ENCODE measurements around the gene UCK2.

Gene UCK2

DNA sequence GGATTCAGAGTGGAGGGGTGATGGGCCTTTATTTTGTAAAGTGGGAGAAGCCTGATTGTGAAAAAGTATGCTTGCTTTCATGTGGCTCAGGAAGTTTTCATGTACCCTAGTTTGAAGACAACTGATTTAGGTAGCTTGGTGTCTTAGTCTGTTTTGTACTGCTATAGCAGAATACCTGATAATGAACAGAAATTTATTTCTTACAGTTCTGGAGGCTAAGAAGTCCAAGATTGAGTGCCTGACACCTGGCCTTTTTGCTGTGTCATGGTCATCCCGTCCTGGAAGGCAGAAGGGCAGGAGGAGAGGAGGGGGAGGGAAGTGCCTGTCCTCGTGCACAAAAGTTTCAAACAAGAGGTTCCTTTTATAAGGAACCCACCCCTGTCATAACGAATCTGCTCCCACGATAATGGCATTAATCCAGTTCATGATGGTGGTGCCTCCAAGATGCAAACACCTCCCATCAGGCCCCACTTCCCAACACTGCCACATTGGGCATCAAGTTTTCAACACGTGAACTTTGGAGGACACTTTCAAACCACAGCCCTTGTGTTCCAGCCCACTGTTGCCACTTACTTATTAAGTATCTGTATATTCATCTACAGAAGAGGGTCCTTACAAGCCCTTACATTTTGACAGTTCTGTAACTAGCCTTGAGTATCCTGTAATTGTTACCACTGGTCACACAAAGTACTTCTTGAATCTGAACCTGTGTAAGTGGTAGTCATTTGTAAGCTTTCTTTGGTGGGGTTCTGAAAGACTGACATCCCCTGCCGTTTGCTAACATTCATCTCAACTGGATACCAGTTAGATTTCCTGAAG is 9.5 kb downstream of the UCK2 start:
- DNase-seq, result no peak

DNA sequence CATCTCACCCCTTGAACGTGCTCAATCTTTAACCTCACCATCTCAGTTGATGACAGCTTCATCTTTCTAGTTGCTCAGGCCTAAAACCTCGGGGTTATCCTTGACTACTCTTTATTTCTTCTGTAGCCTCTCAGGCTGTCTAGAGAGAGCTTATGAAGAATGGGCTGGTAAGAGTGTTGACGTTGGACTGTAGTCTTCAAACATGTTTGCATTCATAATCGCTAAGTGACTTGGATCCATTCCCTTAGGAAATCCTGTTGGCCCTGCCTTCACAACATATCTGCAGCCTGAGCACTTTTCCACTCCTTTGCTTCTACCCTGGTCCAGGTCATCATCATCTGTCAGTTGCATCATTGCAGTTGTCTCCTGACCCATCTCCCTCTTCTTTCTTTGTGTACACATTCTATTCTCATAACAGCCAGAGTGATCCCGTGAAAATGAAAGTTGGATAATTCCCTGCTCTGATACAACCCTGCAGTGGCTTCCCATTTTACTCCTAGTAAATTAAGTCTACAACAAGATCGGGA is 10.5 kb downstream of the UCK2 start:
- DNase-seq, result no peak

DNA sequence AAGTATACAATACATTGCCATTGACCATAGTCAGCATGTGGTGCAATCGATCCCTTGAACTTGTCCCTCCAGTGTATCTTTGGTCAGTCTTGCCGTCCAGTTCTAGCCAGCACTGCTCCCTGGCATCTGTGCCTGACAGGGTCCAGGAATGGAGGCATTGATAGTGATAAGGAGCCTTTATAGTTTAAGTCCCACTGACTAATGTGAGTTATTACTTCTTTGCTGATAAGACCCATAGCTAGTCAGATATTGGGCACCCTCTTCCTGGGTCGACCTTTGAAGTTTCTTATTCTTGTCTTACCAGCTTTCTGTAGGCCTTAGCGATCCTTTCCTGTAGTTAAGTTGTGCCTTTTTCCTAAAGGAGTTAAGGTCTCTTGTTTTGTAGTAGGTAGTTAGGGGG is 13.0 kb downstream of the UCK2 start:
- DNase-seq, result no peak

DNA sequence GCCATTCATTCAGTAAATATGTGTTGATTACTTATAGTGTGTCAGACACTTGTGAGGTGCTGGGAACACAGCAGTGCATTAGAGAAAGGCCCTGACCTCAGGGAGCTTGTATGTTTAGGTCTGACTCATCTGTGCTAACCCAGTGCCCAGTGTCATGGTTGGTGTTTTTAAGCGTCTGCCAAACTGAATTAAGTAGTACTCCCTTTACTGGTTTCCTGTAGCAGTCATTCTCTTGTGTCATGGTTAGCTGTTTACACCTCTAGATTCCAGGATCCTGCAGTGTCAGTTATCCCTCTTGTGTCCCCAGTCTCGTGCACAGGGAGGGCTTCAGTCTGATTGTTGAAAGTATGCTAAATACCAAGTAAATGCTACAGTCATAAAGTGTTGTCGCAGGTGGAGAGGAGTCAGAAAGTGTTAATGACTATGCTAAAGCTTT is 14.2 kb downstream of the UCK2 start:
- DNase-seq, result no peak

DNA sequence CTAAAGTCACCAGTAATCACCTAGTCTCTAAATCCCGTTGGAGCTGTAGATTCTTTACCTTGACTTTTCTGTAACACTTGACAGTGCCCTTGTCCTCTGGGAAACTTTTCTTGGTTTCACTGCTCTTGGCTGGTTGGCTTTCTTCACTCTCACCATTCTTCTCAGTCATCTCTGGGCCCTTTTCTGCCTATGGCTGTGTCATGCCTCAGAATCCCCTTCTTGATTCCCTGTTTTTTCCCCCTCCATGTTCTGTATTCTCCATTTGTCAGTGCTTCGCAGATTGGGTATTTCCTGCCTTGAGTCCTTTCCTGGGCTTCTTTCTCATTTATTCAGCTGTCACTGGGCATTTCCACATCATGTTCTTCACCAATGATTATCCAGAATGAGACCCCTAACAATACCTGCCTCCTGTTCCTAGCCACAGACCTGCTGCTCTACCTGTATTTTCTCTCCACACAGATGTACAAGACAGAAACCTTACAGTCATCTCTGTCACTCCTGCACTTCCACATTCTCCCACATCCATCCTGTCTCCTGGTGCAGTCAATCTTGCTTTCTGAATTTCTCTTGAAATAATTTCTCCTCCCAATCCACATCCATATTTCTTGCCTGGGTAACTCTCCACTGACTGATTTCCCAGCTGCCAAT is 14.7 kb downstream of the UCK2 start:
- DNase-seq, result no peak

DNA sequence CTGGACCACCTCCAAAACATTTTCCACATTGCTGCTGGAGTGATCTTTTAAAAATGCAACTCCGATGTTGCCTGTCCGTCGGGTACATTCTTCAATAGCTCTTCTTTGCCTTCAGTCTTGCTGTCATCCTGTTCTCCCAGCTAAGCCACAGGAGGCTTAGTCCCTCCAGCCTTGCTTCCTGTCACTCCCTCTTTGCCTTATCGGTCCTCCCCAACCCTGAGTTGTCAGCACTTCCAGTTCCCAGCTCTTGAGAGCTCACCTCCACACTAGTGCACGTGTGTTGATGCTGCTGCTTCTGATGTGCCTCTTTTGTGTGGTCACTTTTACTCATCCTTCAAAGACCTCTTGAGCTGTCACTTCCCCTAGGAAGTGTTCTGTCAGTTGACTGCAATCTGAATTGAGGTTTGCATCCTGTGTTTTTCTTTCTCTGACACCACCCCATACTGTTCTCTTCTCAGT is 15.3 kb downstream of the UCK2 start:
- no peak for DNase-seq

DNA sequence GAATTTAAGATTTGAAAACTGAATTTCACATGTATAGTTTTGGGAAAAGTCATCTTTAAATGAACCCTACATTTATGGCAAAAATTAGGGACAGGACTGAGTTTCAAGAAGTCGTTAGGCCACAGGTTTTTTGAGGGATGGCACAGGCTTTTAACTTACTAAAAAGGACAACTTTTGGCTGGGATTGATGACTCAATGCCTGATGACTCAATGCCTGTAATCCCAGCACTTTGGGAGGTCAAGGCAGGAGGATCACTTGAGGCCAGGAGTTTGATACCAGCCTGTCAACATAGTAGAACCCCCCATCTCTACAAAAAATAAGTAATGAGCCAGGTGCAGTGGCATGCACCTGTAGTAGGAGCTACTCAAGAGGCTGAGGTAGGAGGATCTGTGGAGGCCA is 15.9 kb downstream of the UCK2 start:
- DNase-seq, result no peak

DNA sequence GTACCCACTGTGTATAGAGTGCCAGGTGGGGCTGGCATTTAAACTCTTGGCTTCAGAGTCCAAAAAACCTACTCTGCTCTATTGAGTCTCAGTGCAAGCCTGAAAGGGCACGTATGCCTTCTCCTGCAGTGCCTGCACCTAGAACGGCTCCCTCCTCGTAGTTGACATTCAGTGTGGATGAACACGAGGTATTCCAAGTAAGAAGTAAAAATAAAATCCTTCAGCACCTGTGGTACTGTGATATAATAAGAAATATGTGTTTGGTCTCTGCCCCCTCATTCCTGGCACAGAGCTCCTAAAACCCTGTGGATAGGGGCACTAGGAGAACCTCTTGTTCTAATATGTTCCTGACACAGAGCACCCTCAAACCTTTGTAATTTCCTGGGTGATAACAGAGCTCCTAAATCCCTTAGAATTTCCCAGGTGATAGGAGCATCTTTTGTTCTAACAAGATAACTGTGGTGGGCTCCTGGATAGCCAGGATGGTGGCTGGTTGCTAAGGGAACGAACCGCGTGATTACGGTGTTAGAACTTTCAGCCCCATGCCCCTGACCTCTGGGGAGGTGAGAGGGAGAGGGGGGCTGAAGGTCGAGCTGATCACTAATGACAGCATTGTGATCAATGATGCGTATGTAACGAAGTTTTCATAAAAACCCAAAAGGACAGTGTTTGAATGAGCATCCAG is 16.8 kb downstream of the UCK2 start:
- no peak for DNase-seq

DNA sequence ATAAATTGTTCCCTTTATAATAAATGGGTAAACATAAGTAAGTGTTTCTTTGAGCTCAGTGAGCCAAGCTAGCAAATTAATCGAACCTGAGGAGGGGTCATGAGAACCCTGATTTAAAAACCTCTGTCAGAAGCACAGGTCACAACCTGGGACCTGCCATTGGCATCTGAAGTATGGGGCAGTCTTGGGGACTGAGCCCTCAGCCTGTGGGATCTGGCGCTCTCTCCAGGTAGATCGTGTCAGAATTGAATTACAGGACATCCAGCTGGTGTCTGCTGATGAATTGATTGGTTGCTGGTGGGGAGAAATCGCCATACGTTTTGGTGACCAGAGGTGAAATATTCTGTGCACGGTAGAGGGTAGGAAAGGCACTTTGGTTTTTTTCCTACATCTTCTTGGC is 17.5 kb downstream of the UCK2 start:
- no peak for DNase-seq

DNA sequence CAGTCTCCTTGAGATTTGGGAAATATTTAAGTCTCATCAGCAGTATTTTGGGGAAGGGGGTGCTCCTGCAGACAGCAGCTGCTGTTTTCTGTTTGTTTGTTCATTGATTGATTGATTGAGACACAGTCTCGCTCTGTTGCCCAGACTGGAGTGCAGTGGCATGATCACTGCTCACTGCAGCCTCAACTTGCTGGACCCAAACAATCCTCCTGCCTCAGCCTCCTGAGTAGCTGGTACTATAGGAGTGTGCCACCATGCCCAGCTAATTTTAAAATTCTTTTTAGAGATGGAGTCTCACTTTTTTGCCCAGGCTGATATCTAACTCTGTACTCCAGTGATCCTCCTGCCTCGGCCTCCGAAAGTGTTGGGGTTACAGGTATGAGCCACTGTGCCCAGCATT is 18.2 kb downstream of the UCK2 start:
- no peak for DNase-seq

DNA sequence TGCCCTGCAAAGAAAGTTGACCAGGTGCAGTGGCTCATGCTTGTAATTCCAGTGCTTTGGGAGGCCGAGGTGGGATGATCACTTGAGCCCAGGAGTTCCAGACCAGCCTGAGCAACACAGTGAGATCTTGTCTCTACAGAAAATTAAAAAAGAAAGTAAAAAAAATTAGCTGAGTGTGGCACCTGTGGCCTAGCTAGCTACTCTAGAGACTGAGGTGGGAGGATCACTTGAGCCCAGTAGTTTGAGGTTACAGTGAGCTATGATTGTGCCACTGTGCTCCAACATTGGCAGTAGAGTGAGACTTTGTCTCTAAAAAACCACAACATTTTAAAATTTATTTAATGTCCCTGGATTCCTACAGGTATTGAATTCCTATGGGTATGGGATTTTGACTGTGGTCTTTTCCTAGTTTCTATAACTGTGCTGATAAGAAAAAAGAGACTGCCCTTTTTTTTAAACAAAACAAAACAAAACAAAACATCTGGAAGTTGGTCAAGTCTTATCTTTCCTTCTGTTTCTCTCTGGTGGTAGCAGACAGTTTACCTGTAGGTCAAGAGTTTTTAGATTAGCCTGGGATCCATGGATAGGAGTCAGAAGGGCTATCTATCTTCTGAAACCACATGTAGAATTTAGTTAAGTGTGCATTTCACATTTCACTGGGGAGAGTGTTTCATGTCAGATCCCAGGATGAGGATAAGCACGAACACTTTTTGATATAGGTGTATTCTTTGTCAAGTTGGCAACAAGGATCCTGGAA is 18.8 kb downstream of the UCK2 start:
- no peak for DNase-seq

DNA sequence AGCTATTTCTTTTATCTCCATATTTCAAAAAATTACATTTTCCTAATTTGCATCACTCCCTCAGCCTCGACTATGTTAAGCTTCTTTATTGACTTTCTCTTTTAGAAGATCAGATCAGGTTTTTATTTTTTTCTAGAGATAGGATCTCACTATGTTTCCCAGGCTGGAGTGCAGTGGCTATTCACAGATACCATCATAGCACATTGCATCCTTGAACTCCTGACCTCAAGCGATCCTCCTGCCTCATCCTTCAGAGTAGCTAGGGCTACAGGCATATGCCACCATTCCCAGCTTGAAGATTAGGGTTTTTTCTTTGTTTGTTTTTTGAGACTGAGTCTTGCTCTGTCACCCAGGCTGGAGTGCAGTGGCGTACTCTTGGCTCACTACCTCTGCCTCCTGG is 20.1 kb downstream of the UCK2 start:
- no peak for DNase-seq

DNA sequence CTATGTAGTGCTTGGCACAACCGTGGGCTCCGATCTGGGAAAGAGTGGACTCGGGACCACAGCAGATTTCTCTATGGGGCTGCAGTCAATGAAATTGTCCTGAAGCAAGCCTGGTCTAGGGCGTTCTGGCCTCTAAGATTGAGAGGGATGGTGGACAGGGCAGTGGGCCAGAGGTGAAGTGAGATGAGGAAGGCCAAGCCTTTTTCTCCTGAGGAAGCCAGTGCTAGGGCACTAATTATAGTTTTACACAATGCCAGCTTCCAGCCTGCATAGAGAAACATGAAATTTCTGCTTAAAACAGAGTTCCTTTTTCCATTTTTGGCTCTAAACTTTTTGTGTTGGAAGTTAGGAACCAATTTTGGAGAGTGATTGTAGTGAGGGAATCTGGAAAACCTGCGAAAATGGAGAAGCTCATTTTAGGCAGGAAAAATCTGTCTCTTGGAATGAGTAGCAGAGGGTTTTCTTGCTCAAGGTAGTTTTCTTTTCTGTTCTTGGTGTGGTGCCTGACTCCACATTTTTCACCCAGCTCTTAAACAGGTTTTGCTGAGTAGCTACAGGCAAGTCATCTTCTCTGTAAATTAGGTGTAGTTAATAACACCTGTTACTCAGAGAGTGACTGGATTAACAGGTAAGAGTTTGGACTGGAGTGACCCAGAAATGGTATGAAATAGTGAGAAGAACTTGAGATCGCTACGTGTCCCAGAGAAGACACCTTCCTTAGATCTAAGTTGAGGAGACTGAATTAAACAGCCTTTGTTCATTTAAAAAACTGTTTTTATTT is 22.1 kb downstream of the UCK2 start:
- no peak for DNase-seq

DNA sequence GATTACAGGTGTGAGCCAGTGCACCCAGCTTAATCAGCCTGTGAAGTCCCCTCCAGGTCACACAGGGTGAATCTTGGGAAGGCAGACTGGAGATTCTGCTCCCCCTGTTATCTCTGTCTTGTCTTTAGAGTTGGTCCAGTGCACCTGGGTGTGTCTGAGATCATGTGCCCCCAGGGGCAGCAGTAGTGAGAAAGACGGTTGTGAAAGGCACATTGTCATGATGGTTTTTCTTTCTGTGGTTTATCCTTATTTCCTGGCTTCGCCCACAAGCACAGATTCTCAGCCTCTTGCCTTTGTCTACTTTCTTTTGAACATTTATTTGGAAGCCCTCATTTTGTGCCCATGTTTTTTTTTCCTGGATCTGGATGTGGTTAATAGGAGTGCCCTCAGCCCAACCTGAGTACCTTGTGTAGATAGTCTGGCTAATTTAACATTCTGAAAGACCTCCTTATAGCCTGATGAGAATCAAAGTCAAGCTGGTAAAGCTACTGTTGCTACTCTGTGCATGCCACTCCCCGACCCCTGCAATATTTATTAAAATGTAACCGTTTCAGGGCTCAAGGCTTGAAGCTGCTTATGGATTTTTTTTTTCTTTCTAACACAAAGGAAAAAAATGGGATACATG is 23.7 kb downstream of the UCK2 start:
- no peak for DNase-seq

DNA sequence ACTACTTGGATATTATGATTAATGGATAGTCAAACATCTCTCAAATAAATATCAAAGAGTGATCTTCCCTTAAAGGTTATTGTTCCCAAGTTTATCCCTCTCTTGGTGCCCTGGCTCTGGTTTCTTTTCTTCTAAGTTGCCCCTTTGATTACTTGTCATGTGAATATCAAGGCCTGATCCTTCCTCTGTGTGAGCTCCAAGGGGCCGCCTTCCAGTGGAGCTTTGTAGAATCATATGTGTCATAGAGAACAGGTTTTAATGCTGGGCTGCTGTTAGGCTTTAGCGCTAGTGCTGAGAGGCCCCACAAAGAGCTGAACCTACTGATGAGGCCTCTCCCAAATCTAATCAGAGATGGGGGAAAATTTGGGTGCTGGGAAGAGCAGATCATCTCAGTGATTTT is 25.5 kb downstream of the UCK2 start:
- no peak for DNase-seq

DNA sequence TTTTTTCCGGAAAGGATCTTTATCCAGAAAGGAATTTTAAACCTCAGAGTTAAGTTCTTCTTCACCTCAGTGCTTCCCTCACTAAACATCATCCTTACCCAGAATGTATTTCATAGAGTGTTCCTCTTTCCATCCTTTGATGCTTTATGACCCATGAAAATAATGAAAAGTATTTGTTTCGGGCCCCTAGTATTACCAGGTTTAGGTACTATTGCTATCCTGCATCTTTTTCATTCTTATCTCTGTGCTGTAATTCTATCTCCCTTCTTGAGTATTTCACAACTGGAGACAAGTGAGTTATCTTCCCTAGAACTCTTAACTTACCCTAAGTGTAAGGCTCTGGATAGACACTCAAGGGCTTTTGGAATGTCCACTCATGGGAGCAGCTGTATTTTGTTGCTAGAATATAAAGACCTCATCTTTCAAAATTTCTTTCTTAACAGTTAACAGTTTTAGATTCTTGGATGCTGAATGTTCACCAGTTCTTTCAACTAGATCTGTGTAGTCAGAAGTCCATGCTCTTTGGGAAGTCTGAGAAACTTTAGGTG is 26.2 kb downstream of the UCK2 start:
- no peak for DNase-seq

DNA sequence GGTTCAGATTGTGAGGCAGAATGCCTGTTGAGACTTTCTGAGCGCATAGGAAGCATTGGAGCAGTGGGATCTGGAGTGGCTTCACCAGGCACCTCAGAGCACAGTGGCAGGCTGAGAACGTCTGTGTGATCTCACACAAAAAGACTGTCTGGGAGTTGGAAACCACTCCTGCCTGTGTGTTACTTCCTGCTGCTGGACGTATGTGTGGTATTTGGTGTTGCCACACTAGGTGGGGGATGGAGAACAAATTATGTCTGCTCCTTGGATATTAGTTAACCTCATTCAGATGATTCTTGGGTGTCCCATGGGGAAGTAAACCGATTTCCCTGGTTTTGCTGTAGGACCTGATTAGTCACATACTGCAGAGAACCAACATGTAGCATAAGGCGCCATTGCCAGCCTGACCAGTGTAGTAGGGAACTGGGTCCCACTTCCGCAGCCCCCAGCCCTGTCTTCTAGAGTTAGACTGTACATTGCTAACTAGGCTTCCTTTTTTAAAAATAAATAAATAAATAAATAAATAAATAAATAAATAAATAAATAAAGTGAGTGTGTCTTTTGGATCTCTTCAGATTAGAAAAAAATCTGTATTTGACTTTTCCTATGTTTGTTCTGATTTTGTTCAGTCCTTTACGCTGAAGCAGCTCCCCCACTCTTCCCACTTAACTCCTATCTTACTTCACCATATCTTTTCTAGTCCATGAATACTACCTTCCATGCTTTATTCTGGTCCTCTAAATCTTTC is 26.9 kb downstream of the UCK2 start:
- peak; percentile 33 for DNase-seq

DNA sequence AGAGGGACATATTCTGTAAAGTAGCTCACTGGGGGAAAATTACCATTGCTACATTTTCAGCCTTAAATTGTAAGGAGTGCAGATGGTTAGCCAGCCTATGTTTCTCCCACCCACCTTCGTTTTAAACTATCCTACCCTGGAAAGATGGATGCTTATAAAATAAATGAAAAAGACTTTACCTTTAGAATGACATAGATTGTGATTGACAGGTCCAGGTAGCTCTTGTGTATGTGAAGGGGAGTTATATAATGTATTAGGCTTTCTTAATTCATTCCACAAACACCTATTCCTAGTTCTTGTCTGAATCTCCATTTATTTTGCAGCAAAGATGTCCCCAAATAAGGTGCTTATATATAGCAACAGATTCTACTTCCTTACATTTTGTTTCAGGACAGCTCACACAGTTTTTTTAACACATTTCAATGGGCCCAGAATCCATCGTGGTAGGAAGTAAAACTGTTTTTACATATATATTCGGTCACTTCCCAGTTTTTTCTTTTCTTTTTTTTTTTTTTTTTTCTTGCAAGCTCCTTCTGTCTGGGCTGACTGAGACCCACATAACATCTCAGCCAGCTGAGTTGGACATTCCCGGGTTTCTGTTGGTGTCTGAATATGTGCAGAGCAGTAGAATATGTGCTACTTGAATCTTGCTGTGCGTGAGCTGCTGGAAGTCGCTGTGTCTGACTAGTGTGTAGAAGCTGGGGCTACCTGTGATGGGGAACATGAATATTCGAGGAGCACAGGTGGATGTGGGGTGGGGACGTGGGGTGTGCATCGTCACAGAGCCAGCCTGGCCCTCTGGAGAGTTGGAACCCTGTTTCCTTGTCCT is 27.8 kb downstream of the UCK2 start:
- DNase-seq, result no peak

DNA sequence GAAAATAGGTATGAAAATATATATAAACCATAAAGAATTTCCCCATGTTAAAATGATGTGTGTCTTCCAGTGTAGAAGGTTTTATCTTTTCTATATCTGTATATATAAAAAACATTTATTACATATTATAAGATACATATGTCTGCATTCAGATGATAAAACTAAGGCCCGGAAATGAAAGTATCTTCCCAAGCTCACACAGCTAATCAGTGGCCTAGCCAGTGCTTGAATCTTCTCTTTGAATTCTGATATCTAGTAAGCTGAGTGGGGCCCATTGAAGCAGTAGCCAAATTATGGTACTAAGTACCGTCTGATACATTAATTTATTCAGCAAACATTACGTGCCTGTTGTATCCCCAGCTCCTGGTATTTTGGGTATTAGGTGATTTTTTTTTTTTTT is 28.6 kb downstream of the UCK2 start:
- no peak for DNase-seq

DNA sequence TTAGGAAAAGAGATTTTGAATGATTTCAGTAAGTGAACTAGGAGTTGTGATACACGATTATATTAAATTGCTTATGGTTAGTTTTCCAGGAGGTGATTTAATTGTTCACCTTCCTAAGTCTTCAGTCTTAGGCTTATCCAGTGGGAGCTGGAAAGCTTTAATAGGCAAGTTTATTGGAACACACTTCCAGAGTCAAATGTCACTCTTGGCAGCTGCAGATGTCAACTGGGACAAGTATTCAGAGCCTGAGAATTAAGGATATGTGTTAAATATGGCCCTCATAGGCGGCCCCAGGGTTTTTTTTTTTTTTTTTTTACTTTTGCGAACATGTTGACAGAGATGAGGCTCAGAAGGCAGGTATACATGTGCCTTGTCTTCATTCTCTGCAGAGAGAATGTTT is 29.2 kb downstream of the UCK2 start:
- DNase-seq, result no peak
